HepG2 (cell line): Measurements from ENCODE around the gene DDR2. TPM values are rescaled to one million over a fixed set of nuclear protein-coding genes. Genes with fewer than 3 reads are reported as not detected.

Source experiments
- AHDC1 ChIP-seq: sonication (generic); formaldehyde crosslinking; IDR thresholded peaks from 2 replicates; pipeline ENCODE4 v1.5.1; 2020; ENCODE audit warnings: mild to moderate bottlenecking, missing genetic modification reagents, borderline replicate concordance
- CERS6 ChIP-seq: sonication (generic); formaldehyde crosslinking; IDR thresholded peaks from 2 replicates; pipeline ENCODE4 v1.5.0; 2020; ENCODE audit warnings: missing genetic modification reagents
- IRF1 ChIP-seq: sonication (generic); formaldehyde crosslinking; IDR thresholded peaks from 2 replicates; pipeline ENCODE4 v1.4.0; 2020; ENCODE audit warnings: low read depth, mild to moderate bottlenecking, missing genetic modification reagents
- MEIS2 ChIP-seq: sonication (generic); formaldehyde crosslinking; IDR thresholded peaks from 2 replicates; pipeline ENCODE4 v1.9.0; 2021; ENCODE audit warnings: mild to moderate bottlenecking, missing genetic modification reagents
- NCOA1 ChIP-seq: sonication (generic); formaldehyde crosslinking; IDR thresholded peaks from 2 replicates; pipeline ENCODE4 v1.9.0; 2021; ENCODE audit warnings: missing genetic modification reagents
- PTBP1 ChIP-seq: fragments of 200-400 bp; formaldehyde crosslinking; IDR thresholded peaks from 2 replicates; pipeline ENCODE4 v1.6.1; 2018; ENCODE audit warnings: low read length, low read depth; ENCODE audit not compliant: poor library complexity, severe bottlenecking
- SRF ChIP-seq: IDR thresholded peaks from 2 replicates; pipeline ENCODE4 v1.6.1; 2011; ENCODE audit warnings: mild to moderate bottlenecking, low read depth, low read length, moderate library complexity
- TAF1 ChIP-seq: sonication (generic); formaldehyde crosslinking; IDR thresholded peaks from 2 replicates; pipeline ENCODE4 v1.4.0; 2020; ENCODE audit warnings: missing genetic modification reagents
- UBTF ChIP-seq: sonication (generic); formaldehyde crosslinking; IDR thresholded peaks from 2 replicates; pipeline ENCODE4 v1.4.0; 2020; ENCODE audit warnings: mild to moderate bottlenecking, missing genetic modification reagents
- XRCC5 ChIP-seq: fragments of 200-400 bp; formaldehyde crosslinking; optimal IDR thresholded peaks from 2 replicates; pipeline ENCODE3; 2017; ENCODE audit warnings: mild to moderate bottlenecking, low read length
- ZIK1 ChIP-seq: sonication (generic); formaldehyde crosslinking; IDR thresholded peaks from 2 replicates; pipeline ENCODE4 v1.5.0; 2020; ENCODE audit warnings: mild to moderate bottlenecking, low read depth, missing genetic modification reagents, borderline replicate concordance
- ZMYM3 ChIP-seq: sonication (generic); formaldehyde crosslinking; IDR thresholded peaks from 2 replicates; pipeline ENCODE4 v1.5.1; 2020; ENCODE audit warnings: mild to moderate bottlenecking, missing genetic modification reagents
- ZNF34 ChIP-seq: sonication (generic); formaldehyde crosslinking; IDR thresholded peaks from 2 replicates; pipeline ENCODE4 v1.4.0; 2020; ENCODE audit warnings: mild to moderate bottlenecking, missing genetic modification reagents, borderline replicate concordance
- polyA plus RNA-seq, 8 experiments: library from polyadenylated mRNA; depleted of rRNA in 3 of 8; stranded (reverse) in 7 of 8; unstranded in 1 of 8; fragments of >200 nt; fragmentation: Illumina TruSeq in 4 of 8; extraction: Trizol in 4 of 8; gene quantifications; 2 replicates each; pipeline versions ENCODE4 v1.2.1 to v1.2.3, GENCODE V29; 2011 to 2016; ENCODE audit warnings: low read depth in 4 of 8, missing spikeins in 1 of 8, mixed read lengths in 1 of 8; ENCODE audit not compliant: insufficient read depth in 1 of 8
- total RNA-seq, 5 experiments: library from RNA; depleted of rRNA; stranded (reverse); fragments of >200 nt; fragmentation: Illumina TruSeq; extraction: Trizol; gene quantifications; 2 replicates each; pipeline ENCODE4 v1.2.3, GENCODE V29; 2016; ENCODE audit warnings: low read depth in 1 of 5
- TF ChIP-seq, protein P1 (sequence below): sonication (generic); formaldehyde crosslinking; IDR thresholded peaks from 2 replicates; pipeline ENCODE4 v1.8.0; 2022; ENCODE audit warnings: missing genetic modification reagents, mild to moderate bottlenecking, moderate library complexity, borderline replicate concordance
- TF ChIP-seq, protein P2 (sequence below): sonication (generic); formaldehyde crosslinking; IDR thresholded peaks from 2 replicates; pipeline ENCODE4 v1.8.0; 2022; ENCODE audit warnings: missing genetic modification reagents, low read depth, mild to moderate bottlenecking, borderline replicate concordance
- TF ChIP-seq, protein P3 (sequence below): IDR thresholded peaks from 2 replicates; pipeline ENCODE4 v1.6.1; 2016; ENCODE audit warnings: low read depth, control low read depth

Gene DDR2
- total and polyA plus RNA-seq, 2 of the 13 experiments (the other 11 are each of a cell fraction or from before 2014, with no cell fraction given): 0.36 to 0.38 TPM

DNA sequence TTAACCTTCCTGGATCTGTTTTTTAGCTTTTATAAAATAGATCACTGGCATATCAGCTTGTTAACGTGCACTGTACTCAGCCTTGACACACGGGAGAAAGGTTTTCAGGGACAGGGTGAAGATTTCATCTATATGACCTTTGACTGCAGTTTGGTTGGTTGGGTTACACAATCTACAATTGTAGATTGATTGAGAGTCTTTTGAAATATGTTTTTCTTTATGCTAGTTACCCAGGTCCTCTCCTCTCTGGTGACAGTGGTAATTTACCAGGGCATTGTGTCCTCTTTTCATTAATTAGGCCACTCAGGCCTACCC lies 48.8 kb downstream of the DDR2 start (continued):
- TF ChIP-seq CERS6 (CRISPR knock-in tag): no peak
- TF ChIP-seq SRF: no peak
- TF ChIP-seq ZIK1 (CRISPR knock-in tag): no peak
- TF ChIP-seq, protein P1, sequence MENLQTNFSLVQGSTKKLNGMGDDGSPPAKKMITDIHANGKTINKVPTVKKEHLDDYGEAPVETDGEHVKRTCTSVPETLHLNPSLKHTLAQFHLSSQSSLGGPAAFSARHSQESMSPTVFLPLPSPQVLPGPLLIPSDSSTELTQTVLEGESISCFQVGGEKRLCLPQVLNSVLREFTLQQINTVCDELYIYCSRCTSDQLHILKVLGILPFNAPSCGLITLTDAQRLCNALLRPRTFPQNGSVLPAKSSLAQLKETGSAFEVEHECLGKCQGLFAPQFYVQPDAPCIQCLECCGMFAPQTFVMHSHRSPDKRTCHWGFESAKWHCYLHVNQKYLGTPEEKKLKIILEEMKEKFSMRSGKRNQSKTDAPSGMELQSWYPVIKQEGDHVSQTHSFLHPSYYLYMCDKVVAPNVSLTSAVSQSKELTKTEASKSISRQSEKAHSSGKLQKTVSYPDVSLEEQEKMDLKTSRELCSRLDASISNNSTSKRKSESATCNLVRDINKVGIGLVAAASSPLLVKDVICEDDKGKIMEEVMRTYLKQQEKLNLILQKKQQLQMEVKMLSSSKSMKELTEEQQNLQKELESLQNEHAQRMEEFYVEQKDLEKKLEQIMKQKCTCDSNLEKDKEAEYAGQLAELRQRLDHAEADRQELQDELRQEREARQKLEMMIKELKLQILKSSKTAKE (CRISPR knock-in tag): no peak
- TF ChIP-seq, protein P2, sequence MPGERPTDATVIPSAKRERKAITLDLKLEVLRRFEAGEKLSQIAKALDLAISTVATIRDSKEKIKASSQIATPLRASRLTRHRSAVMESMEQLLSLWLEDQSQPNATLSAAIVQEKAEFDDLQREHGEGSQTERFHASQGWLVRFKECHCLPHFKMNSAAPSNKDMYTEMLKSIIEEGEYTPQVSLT (CRISPR knock-in tag): no peak
- no peak for TF ChIP-seq NCOA1 (CRISPR knock-in tag)
- TF ChIP-seq MEIS2 (CRISPR knock-in tag): no peak
- no peak for TF ChIP-seq AHDC1 (CRISPR knock-in tag)
- no peak for TF ChIP-seq IRF1
- TF ChIP-seq ZNF34 (CRISPR knock-in tag): no peak
- TF ChIP-seq ZMYM3 (CRISPR knock-in tag): peak; percentile 40; the same call in 1 of the 2 replicates
- no peak for TF ChIP-seq XRCC5
- no peak for TF ChIP-seq UBTF (CRISPR knock-in tag)
- TF ChIP-seq PTBP1: no peak
- TF ChIP-seq TAF1 (CRISPR knock-in tag): no peak
- TF ChIP-seq, protein P3, sequence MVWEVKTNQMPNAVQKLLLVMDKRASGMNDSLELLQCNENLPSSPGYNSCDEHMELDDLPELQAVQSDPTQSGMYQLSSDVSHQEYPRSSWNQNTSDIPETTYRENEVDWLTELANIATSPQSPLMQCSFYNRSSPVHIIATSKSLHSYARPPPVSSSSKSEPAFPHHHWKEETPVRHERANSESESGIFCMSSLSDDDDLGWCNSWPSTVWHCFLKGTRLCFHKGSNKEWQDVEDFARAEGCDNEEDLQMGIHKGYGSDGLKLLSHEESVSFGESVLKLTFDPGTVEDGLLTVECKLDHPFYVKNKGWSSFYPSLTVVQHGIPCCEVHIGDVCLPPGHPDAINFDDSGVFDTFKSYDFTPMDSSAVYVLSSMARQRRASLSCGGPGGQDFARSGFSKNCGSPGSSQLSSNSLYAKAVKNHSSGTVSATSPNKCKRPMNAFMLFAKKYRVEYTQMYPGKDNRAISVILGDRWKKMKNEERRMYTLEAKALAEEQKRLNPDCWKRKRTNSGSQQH: no peak
